ENCODE measurements around the gene ILK. TPM values are rescaled to one million over a fixed set of nuclear protein-coding genes. Genes with fewer than 3 reads are reported as not detected.
A peak's percentile ranks its signal among the peaks of the same experiment; 100 is the strongest.

The ILK gene
- polyA plus RNA-seq, 1 experiment = 654 TPM

- ChIA-PET POLR2A (interaction anchor here (0.6 kb wide), 1 partner anchor 9 kb away, joined by 5 read pairs; no protein-coding TSS in a partner anchor), CTCF (interaction anchor here (0.6 kb wide), 1 partner anchor 20 kb away, joined by 4 read pairs; no protein-coding TSS in a partner anchor)
- Histone ChIP-seq H3K4me3 (ENCODE audit: low read depth, low read length) (peak overlapping the region; percentile 44), H3K36me3 (ENCODE audit: control insufficient read depth, insufficient read depth, low read length) (no peaks in the 10 kb centered on the region), H3K27me3 (ENCODE audit: control insufficient read depth, insufficient read depth, low read length) (peaks cover 2% of the 10 kb centered on the region)
- no peak for TF ChIP-seq CTCF (IDR thresholded peaks at IDR 0.05; ENCODE audit: insufficient read depth, low read depth, low read length)
- no peak for DNase-seq (ENCODE audit: low read depth)
Observed at GRCh38 chr11:6655020-6655789, 51.6 kb downstream of the ILK start.

- DNase-seq (ENCODE audit: low read depth) = no peak
- H3K36me3 ChIP-seq (ENCODE audit: control insufficient read depth, insufficient read depth, low read length) = no peaks in the 10 kb centered on the region
- TF ChIP-seq CTCF (IDR thresholded peaks at IDR 0.05; ENCODE audit: insufficient read depth, low read depth, low read length) = no peak
- H3K4me3 ChIP-seq (ENCODE audit: low read depth, low read length) = peak within 1 kb of the TSS; percentile 44
- CTCF ChIA-PET = no interaction called here
- peaks cover 2% of the 10 kb centered on the region for H3K27me3 ChIP-seq (ENCODE audit: control insufficient read depth, insufficient read depth, low read length)
- POLR2A ChIA-PET = interaction anchor here (0.6 kb wide), 1 partner anchor 9 kb away, joined by 5 read pairs; no protein-coding TSS in a partner anchor
Observed at GRCh38 chr11:6655790-6656583, 52.4 kb downstream of the ILK start, which contains the start of gene DCHS1. Gene DCHS1 (minus strand): TSS chr11:6655809. CDS start chr11:6641613, 14,196 bp downstream.

GRCh38 chr11:6656584-6656915 lies 53.0 kb downstream of the ILK start:
- DNase-seq (ENCODE audit: low read depth) = no peak
- H3K27me3 ChIP-seq (ENCODE audit: control insufficient read depth, insufficient read depth, low read length) = peaks cover 2% of the 10 kb centered on the region
- H3K4me3 ChIP-seq (ENCODE audit: low read depth, low read length) = peak overlapping the region; percentile 44
- H3K36me3 ChIP-seq (ENCODE audit: control insufficient read depth, insufficient read depth, low read length) = no peaks in the 10 kb centered on the region
- POLR2A ChIA-PET = interaction anchor here (1.0 kb wide), 1 partner anchor 26 kb away, joined by 5 read pairs; no protein-coding TSS in a partner anchor
- TF ChIP-seq CTCF (IDR thresholded peaks at IDR 0.05; ENCODE audit: insufficient read depth, low read depth, low read length) = no peak
- CTCF ChIA-PET = interaction anchor here (1.3 to 1.4 kb wide), 2 partner anchors 15 to 126 kb away, joined by 3 to 4 read pairs; no protein-coding TSS in a partner anchor

GRCh38 chr11:6656936-6657335 lies 53.4 kb downstream of the ILK start:
- POLR2A ChIA-PET = interaction anchor here (1.0 kb wide), 1 partner anchor 25 kb away, joined by 5 read pairs; no protein-coding TSS in a partner anchor
- DNase-seq (ENCODE audit: low read depth) = no peak
- no peak overlapping the region for H3K4me3 ChIP-seq (ENCODE audit: low read depth, low read length)
- no peak for TF ChIP-seq CTCF (IDR thresholded peaks at IDR 0.05; ENCODE audit: insufficient read depth, low read depth, low read length)
- CTCF ChIA-PET = interaction anchor here (1.3 to 2.8 kb wide), 4 partner anchors 11 to 278 kb away, joined by 3 to 9 read pairs (median 4); no protein-coding TSS in a partner anchor
- no peaks in the 10 kb centered on the region for H3K36me3 ChIP-seq (ENCODE audit: control insufficient read depth, insufficient read depth, low read length)
- H3K27me3 ChIP-seq (ENCODE audit: control insufficient read depth, insufficient read depth, low read length) = peaks cover 2% of the 10 kb centered on the region

GRCh38 chr11:6657346-6657745 lies 53.8 kb downstream of the ILK start:
- DNase-seq (ENCODE audit: low read depth) = no peak
- Histone ChIP-seq H3K4me3 (ENCODE audit: low read depth, low read length) (no peak overlapping the region), H3K36me3 (ENCODE audit: control insufficient read depth, insufficient read depth, low read length) (no peaks in the 10 kb centered on the region), H3K27me3 (ENCODE audit: control insufficient read depth, insufficient read depth, low read length) (peaks cover 2% of the 10 kb centered on the region)
- ChIA-PET POLR2A (interaction anchor here (0.6 to 1.0 kb wide), 2 partner anchors 25 to 278 kb away, joined by 4 to 5 read pairs; no protein-coding TSS in a partner anchor), CTCF (interaction anchor here (1.3 to 2.8 kb wide), 4 partner anchors 10 to 278 kb away, joined by 3 to 9 read pairs (median 4); no protein-coding TSS in a partner anchor)
- no peak for TF ChIP-seq CTCF (IDR thresholded peaks at IDR 0.05; ENCODE audit: insufficient read depth, low read depth, low read length)
